GM23338 (cell line): ENCODE data around the gene ACSF3. TPM values are rescaled to one million over a fixed set of nuclear protein-coding genes. Genes with fewer than 3 reads are reported as not detected.

Experiments used
- ATAC-seq: fragments of 200-7000 bp; cut with Tn5 transposase; 3 replicates; pipeline ENCODE4 v1.9.1; 2020
- DNase-seq: peaks from one replicate; pipeline ENCODE4 v3.0.0-alpha.2; 2015; ENCODE audit warnings: low spot score
- H2AFZ ChIP-seq: fragments of 200-600 bp; sonication (generic); 2 replicates; pipeline ENCODE4 v1.8.0; 2016; ENCODE audit warnings: antibody characterized with exemption, mild to moderate bottlenecking, moderate library complexity
- H3F3A ChIP-seq: fragments of 200-600 bp; sonication (generic); replicated peaks from 2 replicates; pipeline ENCODE4 v1.8.0; 2017; ENCODE audit warnings: antibody characterized with exemption, mixed run types, low read depth
- H3K27ac ChIP-seq: fragments of 200-600 bp; sonication (generic); 2 replicates; pipeline ENCODE4 v1.6.1; 2016; ENCODE audit warnings: low read depth
- H3K27me3 ChIP-seq: fragments of 200-600 bp; sonication (generic); 2 replicates; pipeline ENCODE4 v1.8.0; 2016; ENCODE audit warnings: mild to moderate bottlenecking, mixed run types, moderate library complexity; ENCODE audit not compliant: insufficient read depth
- H3K36me3 ChIP-seq: fragments of 200-600 bp; sonication (generic); 2 replicates; pipeline ENCODE4 v1.8.0; 2016; ENCODE audit warnings: mild to moderate bottlenecking; ENCODE audit not compliant: insufficient read depth
- H3K4me1 ChIP-seq: fragments of 200-600 bp; sonication (generic); 2 replicates; pipeline ENCODE4 v1.8.0; 2016; ENCODE audit warnings: mild to moderate bottlenecking, moderate library complexity; ENCODE audit not compliant: insufficient read depth
- H3K4me2 ChIP-seq: fragments of 200-600 bp; sonication (generic); 2 replicates; pipeline ENCODE4 v1.7.1; 2017; ENCODE audit warnings: mixed run types
- H3K4me3 ChIP-seq: fragments of 200-600 bp; sonication (generic); 2 replicates; pipeline ENCODE4 v1.6.1; 2016; ENCODE audit warnings: mixed run types
- H3K79me2 ChIP-seq: fragments of 200-600 bp; sonication (generic); replicated peaks from 2 replicates; pipeline ENCODE4 v1.8.0; 2017; ENCODE audit warnings: mild to moderate bottlenecking; ENCODE audit not compliant: insufficient read depth
- H3K9me2 ChIP-seq: fragments of 200-600 bp; sonication (generic); 2 replicates; pipeline ENCODE4 v1.8.0; 2017; ENCODE audit not compliant: insufficient read depth
- H4K20me1 ChIP-seq: fragments of 200-600 bp; sonication (generic); replicated peaks from 2 replicates; pipeline ENCODE4 v1.8.0; 2017; ENCODE audit warnings: mild to moderate bottlenecking; ENCODE audit not compliant: insufficient read depth
- H3K27ac Mint-ChIP-seq: 2 replicates; pipeline ENCODE4 v1.8.0; 2020; ENCODE audit warnings: inconsistent platforms, mild to moderate bottlenecking, moderate library complexity, mixed read lengths
- H3K27me3 Mint-ChIP-seq: 3 replicates; pipeline ENCODE4 v1.8.0; 2022; ENCODE audit warnings: low read depth, mild to moderate bottlenecking, moderate library complexity, mixed read lengths, inconsistent platforms; ENCODE audit not compliant: insufficient read depth, poor library complexity
- H3K36me3 Mint-ChIP-seq: 3 replicates; pipeline ENCODE4 v1.8.0; 2021; ENCODE audit warnings: low read depth, mild to moderate bottlenecking, inconsistent platforms, moderate library complexity, mixed read lengths
- H3K4me1 Mint-ChIP-seq: 3 replicates; pipeline ENCODE4 v1.8.0; 2020; ENCODE audit warnings: mild to moderate bottlenecking, inconsistent platforms, mixed read lengths
- H3K4me3 Mint-ChIP-seq: 3 replicates; pipeline ENCODE4 v1.8.0; 2021; ENCODE audit warnings: moderate library complexity, mild to moderate bottlenecking, inconsistent platforms, mixed read lengths
- H3K9me3 Mint-ChIP-seq: 3 replicates; pipeline ENCODE4 v1.8.0; 2020; ENCODE audit warnings: moderate library complexity, mild to moderate bottlenecking, inconsistent platforms, mixed read lengths
- CREB1 ChIP-seq: fragments of 250-450 bp; sonication (Bioruptor Pico); IDR thresholded peaks from 2 replicates; pipeline ENCODE4 v1.5.0; 2020; ENCODE audit warnings: low read depth, mild to moderate bottlenecking, moderate library complexity
- ETS1 ChIP-seq: IDR thresholded peaks from 2 replicates; pipeline ENCODE4 v1.6.1; 2016; ENCODE audit warnings: antibody characterized with exemption
- EZH2 ChIP-seq: fragments of 200-600 bp; sonication (generic); IDR thresholded peaks from one replicate; pipeline ENCODE4 v1.8.0; 2017; ENCODE audit warnings: antibody characterized with exemption, mild to moderate bottlenecking, low read depth; ENCODE audit not compliant: unreplicated experiment
- EZH2phosphoT487 ChIP-seq: fragments of 200-600 bp; sonication (generic); IDR thresholded peaks from one replicate; pipeline ENCODE4 v1.8.1; 2018; ENCODE audit warnings: antibody characterized with exemption; ENCODE audit not compliant: unreplicated experiment
- JUNB ChIP-seq: IDR thresholded peaks from one replicate; pipeline ENCODE4 v1.6.1; 2016; ENCODE audit warnings: antibody characterized with exemption; ENCODE audit not compliant: unreplicated experiment
- NANOG ChIP-seq: IDR thresholded peaks from 2 replicates; pipeline ENCODE4 v1.6.1; 2016; ENCODE audit warnings: antibody characterized with exemption, borderline replicate concordance
- POLR2AphosphoS5 ChIP-seq: IDR thresholded peaks from 2 replicates; pipeline ENCODE4 v1.6.1; 2016; ENCODE audit warnings: antibody characterized with exemption, low read depth
- REST ChIP-seq: IDR thresholded peaks from one replicate; pipeline ENCODE4 v1.6.1; 2018; ENCODE audit warnings: antibody characterized with exemption; ENCODE audit not compliant: unreplicated experiment
- STAT1 ChIP-seq: IDR thresholded peaks from one replicate; pipeline ENCODE4 v1.6.1; 2016; ENCODE audit warnings: antibody characterized with exemption; ENCODE audit not compliant: unreplicated experiment
- ZNF114 ChIP-seq: fragments of 250-450 bp; sonication (Bioruptor Pico); IDR thresholded peaks from 2 replicates; pipeline ENCODE4 v1.5.0; 2020; ENCODE audit warnings: mild to moderate bottlenecking, moderate library complexity
- ZNF331 ChIP-seq: fragments of 250-450 bp; sonication (Bioruptor Pico); IDR thresholded peaks from 2 replicates; pipeline ENCODE4 v1.5.0; 2020; ENCODE audit warnings: low read depth, mild to moderate bottlenecking, moderate library complexity
- polyA plus RNA-seq: library from polyadenylated mRNA; unstranded; fragments of >200 nt; fragmentation: Nextera tagmentation; extraction: Ambion mirVana; gene quantifications from 2 replicates; pipeline ENCODE4 v1.2.1, GENCODE V29; 2016
- total RNA-seq: library from RNA; depleted of rRNA; stranded (reverse); fragments of >200 nt; shearing (Covaris generic); gene quantifications from 2 replicates; pipeline ENCODE4 v1.2.3, GENCODE V29; 2014
- TF ChIP-seq, protein P1 (sequence below), 2 experiments: fragments of 200-600 bp in 1 of 2; sonication (generic) in 1 of 2; conservative IDR thresholded peaks; 2 replicates each; pipeline versions ENCODE4 v1.5.1 to v1.6.1; 2016 to 2017; ENCODE audit warnings: antibody characterized with exemption in 2 of 2, low read depth in 2 of 2, mild to moderate bottlenecking in 2 of 2, moderate library complexity in 1 of 2
- TF ChIP-seq, protein P2 (sequence below): fragments of 250-450 bp; sonication (Bioruptor Pico); IDR thresholded peaks from 2 replicates; pipeline ENCODE4 v1.5.0; 2020; ENCODE audit warnings: mild to moderate bottlenecking, moderate library complexity

Gene ACSF3
- total and polyA plus RNA-seq, 2 experiments from 2014 or later = 12.8 to 23.1 TPM

DNA sequence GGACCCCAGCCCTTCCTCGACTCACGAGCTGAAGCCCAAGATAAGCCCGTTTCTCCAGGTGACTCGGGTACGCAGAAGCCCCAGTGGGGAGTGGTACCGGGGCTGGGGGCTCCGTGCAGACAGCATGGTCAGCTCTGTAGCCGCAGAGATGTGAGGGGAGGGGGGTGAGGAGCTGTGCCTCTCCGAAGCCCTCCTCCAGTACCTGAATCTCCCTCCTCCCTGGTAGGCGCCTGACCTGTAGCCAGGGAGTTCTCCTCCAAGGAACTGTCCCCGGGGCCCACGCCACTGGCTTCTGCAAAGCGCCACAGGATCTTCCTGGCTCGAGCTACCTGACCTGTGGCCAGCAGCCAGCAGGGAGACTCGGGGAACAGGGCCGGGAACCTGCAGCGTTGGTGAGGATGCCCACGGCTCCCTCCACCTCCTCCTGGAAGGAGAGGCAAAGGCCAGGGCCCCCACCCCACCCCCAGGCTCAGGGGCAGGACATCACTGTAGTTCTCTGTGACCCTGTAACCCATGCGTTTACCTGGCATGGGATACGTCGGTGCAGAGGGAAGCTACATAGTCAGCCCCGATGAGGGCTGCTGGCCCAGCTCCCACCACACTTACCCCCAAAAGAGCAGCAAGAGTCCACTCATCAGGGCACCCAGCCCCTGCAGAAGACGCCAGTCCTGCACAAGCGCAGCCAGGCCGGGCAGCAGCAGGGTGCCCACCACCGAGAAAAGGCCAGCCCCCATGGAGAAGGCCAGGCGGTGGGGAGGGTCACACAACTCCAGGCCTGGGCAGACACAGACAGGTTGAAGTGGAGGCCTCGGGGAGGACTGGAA, 105.0 kb downstream of the ACSF3 start:
- peaks cover 33% of the 10 kb centered on the region for H3K27me3 Mint-ChIP-seq
- no peak overlapping the region for H3K27ac Mint-ChIP-seq
- DNase-seq = no peak
- no peak overlapping the region for H2AFZ ChIP-seq
- peaks cover 2% of the 10 kb centered on the region; the same call in 1 of the 3 replicates for H3K36me3 Mint-ChIP-seq
- no peak overlapping the region for H3K4me3 ChIP-seq
- no peaks in the 10 kb centered on the region for H3K36me3 ChIP-seq
- H3K79me2 ChIP-seq = no peaks in the 10 kb centered on the region
- peaks cover 5% of the 10 kb centered on the region; the same call in 2 of the 3 replicates for H3K4me1 Mint-ChIP-seq
- H3K27me3 ChIP-seq = peaks cover 28% of the 10 kb centered on the region
- no peak for ATAC-seq
- H3K27ac ChIP-seq = no peak overlapping the region
- no peak overlapping the region for H3K4me2 ChIP-seq
- H3K4me1 ChIP-seq = peaks cover 7% of the 10 kb centered on the region; the same call in 1 of the 2 replicates
- 0 out of 2 replicates have a peak, but pooled peaks cover 6% of the 10 kb centered on the region for H3F3A ChIP-seq
- no peaks in the 10 kb centered on the region for H4K20me1 ChIP-seq
- no peaks in the 10 kb centered on the region for H3K9me2 ChIP-seq
- no peak overlapping the region for H3K4me3 Mint-ChIP-seq
- H3K9me3 Mint-ChIP-seq = peaks cover 7% of the 10 kb centered on the region; the same call in 2 of the 3 replicates
- TF ChIP-seq EZH2phosphoT487 (no peak), ZNF114 (no peak), ETS1 (no peak), REST (no peak), JUNB (no peak), ZNF331 (CRISPR knock-in tag) (no peak), EZH2 (no peak), CREB1 (CRISPR knock-in tag) (no peak), NANOG (no peak), POLR2AphosphoS5 (no peak), STAT1 (no peak)
- TF ChIP-seq, protein P1, sequence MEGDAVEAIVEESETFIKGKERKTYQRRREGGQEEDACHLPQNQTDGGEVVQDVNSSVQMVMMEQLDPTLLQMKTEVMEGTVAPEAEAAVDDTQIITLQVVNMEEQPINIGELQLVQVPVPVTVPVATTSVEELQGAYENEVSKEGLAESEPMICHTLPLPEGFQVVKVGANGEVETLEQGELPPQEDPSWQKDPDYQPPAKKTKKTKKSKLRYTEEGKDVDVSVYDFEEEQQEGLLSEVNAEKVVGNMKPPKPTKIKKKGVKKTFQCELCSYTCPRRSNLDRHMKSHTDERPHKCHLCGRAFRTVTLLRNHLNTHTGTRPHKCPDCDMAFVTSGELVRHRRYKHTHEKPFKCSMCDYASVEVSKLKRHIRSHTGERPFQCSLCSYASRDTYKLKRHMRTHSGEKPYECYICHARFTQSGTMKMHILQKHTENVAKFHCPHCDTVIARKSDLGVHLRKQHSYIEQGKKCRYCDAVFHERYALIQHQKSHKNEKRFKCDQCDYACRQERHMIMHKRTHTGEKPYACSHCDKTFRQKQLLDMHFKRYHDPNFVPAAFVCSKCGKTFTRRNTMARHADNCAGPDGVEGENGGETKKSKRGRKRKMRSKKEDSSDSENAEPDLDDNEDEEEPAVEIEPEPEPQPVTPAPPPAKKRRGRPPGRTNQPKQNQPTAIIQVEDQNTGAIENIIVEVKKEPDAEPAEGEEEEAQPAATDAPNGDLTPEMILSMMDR (conservative IDR thresholded peaks at IDR 0.05; ENCODE audit: low read depth in 2 of 2) = no peak
- TF ChIP-seq, protein P2, sequence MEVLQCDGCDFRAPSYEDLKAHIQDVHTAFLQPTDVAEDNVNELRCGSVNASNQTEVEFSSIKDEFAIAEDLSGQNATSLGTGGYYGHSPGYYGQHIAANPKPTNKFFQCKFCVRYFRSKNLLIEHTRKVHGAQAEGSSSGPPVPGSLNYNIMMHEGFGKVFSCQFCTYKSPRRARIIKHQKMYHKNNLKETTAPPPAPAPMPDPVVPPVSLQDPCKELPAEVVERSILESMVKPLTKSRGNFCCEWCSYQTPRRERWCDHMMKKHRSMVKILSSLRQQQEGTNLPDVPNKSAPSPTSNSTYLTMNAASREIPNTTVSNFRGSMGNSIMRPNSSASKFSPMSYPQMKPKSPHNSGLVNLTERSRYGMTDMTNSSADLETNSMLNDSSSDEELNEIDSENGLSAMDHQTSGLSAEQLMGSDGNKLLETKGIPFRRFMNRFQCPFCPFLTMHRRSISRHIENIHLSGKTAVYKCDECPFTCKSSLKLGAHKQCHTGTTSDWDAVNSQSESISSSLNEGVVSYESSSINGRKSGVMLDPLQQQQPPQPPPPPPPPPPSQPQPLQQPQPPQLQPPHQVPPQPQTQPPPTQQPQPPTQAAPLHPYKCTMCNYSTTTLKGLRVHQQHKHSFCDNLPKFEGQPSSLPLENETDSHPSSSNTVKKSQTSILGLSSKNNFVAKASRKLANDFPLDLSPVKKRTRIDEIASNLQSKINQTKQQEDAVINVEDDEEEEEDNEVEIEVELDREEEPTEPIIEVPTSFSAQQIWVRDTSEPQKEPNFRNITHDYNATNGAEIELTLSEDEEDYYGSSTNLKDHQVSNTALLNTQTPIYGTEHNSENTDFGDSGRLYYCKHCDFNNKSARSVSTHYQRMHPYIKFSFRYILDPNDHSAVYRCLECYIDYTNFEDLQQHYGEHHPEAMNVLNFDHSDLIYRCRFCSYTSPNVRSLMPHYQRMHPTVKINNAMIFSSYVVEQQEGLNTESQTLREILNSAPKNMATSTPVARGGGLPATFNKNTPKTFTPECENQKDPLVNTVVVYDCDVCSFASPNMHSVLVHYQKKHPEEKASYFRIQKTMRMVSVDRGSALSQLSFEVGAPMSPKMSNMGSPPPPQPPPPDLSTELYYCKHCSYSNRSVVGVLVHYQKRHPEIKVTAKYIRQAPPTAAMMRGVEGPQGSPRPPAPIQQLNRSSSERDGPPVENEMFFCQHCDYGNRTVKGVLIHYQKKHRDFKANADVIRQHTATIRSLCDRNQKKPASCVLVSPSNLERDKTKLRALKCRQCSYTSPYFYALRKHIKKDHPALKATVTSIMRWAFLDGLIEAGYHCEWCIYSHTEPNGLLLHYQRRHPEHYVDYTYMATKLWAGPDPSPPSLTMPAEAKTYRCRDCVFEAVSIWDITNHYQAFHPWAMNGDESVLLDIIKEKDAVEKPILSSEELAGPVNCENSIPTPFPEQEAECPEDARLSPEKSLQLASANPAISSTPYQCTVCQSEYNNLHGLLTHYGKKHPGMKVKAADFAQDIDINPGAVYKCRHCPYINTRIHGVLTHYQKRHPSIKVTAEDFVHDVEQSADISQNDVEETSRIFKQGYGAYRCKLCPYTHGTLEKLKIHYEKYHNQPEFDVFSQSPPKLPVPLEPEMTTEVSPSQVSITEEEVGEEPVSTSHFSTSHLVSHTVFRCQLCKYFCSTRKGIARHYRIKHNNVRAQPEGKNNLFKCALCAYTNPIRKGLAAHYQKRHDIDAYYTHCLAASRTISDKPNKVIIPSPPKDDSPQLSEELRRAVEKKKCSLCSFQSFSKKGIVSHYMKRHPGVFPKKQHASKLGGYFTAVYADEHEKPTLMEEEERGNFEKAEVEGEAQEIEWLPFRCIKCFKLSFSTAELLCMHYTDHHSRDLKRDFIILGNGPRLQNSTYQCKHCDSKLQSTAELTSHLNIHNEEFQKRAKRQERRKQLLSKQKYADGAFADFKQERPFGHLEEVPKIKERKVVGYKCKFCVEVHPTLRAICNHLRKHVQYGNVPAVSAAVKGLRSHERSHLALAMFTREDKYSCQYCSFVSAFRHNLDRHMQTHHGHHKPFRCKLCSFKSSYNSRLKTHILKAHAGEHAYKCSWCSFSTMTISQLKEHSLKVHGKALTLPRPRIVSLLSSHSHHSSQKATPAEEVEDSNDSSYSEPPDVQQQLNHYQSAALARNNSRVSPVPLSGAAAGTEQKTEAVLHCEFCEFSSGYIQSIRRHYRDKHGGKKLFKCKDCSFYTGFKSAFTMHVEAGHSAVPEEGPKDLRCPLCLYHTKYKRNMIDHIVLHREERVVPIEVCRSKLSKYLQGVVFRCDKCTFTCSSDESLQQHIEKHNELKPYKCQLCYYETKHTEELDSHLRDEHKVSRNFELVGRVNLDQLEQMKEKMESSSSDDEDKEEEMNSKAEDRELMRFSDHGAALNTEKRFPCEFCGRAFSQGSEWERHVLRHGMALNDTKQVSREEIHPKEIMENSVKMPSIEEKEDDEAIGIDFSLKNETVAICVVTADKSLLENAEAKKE (CRISPR knock-in tag) = no peak
